Stimulated activated CD8-positive, alpha-beta memory T cell treated with anti-CD3 and anti-CD28 coated beads, Interleukin-15, amount 100 ng/mL, for 24 hours (primary cell): ENCODE results near the gene MCHR1.
"Not testable (repeated sequence)": the region's sequence is repeated elsewhere in the genome, so short reads cannot be mapped to it uniquely, and the experiment has no call there.

Experiments
- DNase-seq: peaks from one replicate; pipeline ENCODE4 v3.0.0-alpha.2; 2020; ENCODE audit warnings: low read depth

Gene MCHR1

DNA sequence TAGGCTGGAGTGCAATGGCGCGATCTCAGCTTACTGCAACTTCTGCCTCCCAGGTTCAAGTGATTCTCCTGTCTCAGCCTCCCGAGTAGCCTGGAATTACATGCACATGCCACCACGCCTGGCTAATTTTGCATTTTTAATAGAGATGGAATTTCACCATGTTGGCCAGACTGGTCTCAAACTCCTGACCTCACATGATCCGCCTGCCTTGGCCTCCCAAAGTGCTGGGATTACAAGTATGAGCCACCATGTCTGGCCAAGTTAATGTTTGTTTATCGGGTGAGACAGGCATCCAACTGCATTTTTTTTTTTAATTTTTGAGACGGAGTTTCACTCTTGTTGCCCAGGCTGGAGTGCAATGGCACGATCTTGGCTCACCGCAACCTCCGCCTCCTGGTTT, 22.6 kb upstream of the MCHR1 start:
- DNase-seq, result not testable (repeated sequence)

DNA sequence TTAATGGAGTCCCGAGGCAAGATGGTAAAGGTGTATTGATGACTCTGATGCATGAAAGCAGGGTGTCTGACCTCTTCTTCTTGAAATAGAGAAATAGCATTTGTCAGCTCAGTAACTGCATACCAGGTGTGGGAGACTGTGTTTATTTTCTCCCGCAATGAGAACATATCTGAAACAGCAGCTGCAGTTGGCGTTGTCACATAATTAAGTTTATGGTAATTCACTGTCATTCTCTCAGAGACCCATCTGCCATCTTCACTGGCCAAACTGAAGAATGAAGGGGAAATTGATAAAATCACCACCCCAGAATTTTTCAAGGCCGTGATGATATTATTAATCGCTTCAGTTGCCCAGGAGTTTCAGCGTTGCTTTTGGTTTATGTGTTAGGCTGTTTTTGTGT, 20.1 kb upstream of the MCHR1 start:
- no peak for DNase-seq

DNA sequence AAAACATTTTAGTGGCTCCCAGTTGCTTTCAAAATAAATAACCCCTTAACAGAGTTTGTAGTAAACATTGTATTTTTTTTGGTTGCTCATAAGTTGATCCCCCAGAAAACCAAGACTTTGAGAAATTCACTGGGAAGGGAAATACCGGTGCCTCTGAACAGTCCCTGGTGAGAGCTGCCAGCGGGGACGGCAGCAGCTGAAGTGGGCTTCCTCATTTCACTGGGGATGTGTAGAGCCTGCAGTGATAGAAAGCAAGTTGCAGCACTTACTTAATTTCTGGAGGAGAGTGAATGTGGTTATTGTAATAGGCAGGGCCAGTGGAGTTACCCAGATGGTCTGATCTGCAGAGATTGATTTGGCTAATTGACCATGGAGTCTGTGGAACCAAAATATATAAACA, 18.6 kb upstream of the MCHR1 start:
- DNase-seq, result no peak

DNA sequence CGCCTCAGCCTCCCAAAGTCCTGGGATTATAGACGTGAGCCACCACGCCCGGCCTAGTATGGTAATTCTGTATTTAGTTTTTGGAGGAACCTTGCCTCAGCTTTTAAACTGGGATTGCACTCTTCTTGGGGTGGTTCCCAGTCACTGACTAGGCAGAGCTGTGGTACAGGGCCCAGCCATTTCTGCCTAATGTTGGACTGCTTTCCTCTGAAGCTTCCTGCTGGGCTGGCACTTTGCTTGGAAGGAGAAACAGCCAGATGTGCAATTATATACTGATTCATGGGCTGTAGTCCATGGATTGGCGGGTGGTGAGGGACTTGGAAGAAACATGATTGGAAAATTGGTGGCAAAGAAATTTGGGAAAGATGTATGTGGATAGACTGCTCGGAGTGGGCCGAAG, 17.6 kb upstream of the MCHR1 start:
- no peak for DNase-seq

DNA sequence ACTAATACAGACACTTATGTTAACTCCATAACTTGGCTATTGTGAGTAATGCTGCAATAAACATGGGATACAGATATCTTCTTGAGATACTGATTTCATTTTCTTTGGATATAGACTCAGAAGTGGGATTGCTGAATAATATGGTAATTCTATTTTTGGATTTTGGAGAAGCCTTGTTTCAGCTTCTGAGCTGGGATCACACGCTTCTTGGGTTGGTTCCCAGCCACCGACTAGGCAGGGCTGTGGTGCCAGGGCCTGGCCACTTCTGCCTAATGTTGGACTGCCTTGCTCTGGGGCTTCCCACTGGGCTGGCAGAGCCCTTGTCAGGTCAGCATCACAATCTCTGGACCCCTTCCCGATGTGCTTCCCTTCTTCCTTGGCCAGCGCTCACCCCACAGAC, 14.0 kb upstream of the MCHR1 start:
- no peak for DNase-seq

DNA sequence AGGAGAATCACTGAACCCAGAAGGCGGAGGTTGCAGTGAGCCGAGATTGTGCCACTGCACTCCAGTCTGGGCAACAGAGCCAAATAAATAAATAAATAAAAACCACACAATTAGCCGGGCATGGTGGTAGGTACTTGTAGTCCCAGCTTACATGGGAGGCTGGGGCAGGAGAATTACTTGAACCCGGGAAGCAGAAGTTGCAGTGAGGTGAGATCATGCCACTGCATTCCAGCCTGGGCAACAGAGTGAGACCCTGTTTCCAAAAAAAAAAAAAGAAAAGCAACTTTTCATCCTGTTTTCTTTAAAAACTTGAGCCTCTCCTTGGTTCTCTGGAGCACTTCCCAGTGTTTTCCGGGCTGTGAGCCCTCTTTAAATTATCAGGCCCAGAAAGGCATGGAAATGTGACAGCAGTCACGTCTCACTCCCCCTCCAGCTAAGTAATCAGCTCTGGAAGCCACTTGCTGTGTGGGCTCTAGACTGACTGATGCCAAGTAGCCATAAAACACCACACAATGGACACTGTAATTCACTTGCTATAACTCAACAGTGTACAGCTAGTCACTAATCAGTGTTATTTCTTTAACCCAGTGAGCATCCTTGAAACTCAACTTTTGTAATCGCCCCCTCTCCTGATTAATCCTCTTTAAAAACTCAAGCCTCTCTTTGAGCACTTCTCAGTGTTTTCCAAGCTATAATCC, 13.0 kb upstream of the MCHR1 start:
- no peak for DNase-seq

DNA sequence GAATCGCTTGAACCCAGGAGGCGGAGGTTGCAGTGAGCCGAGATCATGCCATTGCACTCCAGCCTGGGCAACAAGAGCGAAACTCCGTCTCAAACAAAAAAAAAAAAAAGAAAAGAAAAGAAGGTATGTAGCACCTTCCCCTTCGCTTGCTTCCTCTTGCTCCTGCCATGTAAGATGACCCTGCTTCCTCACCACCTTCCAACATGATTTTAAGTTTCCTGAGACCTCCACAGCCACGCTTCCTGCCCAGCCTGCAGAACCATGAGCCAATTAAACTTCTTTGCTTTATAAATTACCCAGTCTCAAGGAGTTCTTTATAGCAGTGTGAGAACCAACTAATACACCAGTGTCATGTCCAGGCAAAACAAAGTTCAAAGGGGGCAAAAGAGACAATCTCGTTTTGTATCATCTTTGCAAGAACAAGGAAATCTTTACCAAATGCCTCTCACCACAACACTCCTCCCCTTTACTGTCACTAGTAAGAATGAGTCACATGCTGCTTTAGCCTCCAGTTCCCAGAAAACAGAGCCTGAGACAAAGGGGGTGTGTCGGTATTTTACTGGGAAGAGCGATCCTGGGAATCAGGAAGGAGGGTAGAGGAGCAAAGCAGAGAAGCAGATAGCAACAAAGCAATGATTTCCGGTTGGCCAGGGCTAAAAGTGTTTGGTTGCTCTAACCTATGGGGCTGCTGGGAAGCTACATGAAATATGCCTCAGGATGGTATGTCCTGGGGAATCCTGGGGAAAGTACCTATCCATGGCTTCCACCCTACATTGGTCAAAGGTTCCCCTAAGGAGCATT, 10.5 kb upstream of the MCHR1 start:
- no peak for DNase-seq

DNA sequence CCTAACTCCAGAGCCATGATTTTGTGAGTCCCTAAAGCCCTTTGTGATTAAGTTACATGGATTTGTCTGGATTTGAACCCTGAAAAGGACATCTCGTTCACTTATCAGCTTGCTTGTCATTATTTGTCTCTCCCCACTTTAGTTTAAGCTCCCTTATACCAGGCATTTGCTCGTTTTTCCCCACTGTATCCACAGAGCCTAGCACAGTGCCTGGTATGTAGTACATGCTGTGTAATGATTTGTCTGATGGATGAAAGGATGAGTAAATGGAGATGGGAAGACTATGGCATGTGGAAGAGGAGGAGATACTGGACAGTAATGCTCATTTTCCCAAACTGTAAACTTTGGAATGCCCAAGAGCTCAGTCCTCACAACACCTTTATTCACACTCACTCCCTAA, 9.2 kb upstream of the MCHR1 start:
- no peak for DNase-seq

DNA sequence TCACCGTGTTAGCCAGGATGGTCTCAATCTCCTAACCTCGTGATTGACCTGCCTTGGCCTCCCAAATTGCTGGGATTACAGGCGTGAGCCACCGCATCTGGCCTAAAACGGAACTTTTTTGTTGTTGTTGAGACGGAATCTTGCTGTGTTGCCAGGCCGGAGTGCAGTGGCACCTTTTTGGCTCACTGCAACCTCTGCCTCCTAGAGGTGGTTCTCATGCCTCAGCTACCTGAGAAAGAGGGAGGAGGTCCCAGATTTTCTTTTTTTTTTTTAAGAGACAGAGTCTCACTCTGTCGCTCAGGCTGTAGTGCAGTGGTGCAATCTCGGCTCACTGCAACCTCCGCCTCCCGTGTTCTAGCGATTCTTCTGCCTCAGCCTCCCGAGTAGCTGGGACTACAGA, 7.9 kb upstream of the MCHR1 start:
- no peak for DNase-seq

DNA sequence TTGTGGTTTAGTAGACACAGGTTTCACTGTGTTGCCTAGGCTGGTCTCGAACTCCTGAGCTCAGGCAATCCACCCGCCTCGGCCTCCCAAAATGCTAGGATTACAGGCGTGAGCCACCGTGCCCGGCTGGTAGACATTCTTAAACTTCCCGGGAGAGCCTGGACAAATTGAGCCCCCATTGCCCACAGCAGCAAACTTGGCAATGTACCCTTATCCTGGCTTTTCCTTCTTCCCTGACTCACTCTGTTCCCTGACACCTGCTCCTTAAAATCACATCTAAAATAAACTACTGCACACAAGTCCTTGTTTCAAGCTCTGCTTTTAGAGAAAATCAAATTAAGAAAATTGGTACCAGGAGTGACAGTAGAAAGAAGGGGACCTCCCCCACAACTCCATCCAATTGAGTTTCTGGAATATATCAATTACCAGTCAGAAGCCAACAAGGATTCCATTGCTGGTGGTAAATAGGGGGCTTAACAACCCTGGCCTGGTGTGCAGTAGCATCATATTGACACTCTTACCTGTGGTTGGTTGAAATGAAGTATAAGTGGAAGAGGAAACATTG, 7.4 kb upstream of the MCHR1 start:
- no peak for DNase-seq

DNA sequence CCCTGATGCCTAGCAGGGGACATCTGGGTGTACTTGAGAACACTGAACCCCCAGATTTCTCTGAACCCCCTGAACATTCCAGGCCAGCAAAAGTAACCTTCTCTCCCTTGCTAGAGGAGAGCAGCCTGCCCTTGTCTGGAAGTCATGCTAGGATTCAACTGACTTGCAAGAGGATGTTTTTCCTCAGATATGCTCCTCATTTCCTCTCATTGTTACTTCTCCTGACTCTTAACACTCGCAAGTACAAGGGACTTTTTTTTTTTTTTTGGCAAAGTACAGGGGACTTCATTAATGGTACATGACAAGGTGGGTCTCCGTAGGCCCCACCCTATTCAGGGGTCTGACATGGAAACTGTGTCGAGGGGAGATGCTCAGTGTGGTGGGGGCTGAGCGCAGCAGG, 6.3 kb upstream of the MCHR1 start:
- DNase-seq, result no peak

DNA sequence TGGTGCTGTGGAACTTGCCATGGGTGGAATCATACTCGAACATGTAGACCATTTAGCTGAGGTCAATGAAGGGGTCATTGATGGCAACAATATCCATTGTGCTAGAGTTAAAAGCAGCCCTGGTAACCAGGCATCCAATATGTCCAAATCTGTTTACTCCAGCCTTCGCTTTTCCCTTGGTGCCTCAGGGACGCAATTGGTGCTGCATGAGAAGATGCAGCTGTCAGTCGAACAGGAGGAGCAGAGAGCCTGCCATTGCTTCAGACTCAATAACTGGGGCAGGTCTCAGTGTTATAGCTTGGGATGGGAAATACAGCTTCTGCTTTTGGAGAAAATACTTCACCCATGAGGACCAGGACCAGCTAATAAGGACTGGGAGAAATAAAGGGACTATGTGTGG, 5.0 kb upstream of the MCHR1 start:
- DNase-seq, result no peak

DNA sequence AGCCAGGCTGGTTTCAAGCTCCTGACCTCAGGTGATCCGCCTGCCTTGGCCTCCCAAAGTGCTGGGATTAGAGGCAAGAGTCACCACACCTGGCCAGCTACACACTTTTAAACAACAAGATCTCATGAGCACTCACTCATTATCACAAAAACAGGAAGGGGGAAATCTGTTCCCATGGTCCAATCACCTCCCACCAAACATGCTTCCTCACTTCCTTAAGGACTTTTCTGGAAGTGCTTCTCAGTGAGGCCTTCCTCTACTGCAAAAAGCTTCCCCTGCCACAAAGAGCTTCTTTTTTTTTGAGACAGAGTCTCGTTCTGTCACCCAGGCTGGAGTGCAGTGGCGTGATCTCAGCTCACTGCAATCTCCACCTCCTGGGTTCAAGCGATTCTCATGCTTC, 3.1 kb upstream of the MCHR1 start:
- DNase-seq, result not testable (repeated sequence)

DNA sequence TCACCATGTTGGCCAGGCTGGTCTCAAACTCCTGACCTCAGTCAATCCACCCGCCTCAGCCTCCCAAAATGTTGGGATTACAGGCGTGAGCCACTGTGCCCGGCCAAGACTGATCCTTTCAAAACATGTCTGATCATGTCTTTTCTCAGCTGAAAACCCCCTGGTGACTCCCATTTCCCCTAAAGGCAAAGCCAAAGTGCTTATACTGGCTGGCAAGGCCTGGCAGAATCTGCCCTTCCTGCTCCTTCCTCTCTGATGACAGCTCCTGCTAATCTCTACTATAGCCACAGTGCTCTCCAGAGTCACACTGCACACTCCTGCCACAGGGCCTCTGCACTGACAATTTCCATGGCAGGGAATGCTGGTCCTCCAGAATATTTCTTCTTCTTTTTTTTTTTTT, 2.6 kb upstream of the MCHR1 start:
- no peak for DNase-seq

DNA sequence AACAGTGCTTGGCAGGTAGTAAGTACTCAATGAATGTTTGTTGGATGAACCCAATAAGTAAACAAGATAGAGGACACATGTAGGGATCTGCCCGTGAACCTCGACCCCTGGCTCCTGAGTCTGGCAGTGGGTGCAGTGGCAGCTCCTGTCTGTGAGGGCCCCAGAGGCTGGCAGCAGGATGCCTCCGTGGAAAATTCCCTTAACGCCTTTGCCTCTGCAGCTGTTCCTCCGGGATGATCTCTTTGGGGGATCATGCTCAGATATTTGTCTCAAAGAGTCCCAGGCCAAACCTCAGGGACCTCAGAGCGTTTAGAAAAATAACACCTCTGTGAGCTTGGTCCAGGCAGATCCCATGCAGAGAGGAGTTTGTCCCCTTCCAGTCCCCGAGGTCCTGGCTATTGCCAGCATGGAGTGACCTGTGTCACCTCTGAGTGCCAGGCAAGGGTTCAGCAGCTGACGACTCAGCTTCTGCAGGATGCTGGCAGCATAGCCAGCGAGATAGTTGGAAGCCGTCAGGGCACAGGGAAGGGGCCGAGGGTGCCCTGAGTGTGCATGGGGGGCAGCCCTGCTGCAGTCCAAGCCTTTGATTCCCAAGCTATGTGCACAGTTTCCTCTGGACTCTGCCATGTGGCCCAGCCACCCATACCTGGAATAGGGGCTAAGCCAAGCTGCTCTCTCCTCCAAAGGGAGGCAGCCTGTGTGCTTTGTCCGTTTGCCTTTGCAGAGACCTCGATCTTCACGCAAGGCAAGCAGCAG, 613 bp upstream of the MCHR1 start:
- DNase-seq, result no peak

DNA sequence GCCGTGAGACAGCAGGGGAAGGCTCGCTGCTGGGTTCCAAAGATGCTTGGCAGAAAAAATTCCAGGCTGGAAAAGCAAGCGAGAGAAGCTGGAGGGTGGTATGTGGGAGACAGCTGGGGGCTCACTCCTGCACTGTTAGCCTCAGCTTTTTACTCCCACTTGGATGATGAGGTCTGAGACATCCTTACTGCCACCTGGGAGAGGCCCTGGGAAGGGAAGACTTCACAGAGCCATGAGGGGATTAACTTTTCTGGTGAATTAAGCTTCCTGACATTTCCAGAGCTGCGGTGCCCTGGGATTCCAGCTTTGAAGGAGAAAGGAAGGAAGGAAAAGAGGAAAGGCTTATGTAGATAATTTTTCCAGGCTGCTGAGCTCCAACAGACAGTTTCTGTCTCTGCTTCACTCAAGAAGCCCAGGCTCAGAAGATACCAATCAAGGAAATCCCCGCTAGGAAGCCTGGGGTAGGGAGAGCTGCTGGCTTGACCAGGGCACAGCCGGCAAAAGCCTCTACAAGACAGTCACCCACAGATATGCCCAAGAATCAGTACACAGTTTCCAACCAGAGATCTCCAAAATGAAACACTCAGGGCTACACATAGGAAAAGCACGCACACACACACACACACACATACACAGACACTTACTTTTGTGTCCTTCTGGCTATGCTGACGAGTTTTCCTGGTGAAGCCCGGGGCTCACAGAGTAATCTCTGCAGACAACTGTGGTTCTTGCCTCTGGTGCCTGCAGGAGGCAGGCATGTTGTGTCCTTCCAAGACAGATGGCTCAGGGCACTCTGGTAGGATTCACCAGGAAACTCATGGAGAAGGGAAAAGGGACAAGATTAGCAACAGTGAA, 907 bp downstream of the MCHR1 start:
- no peak for DNase-seq

DNA sequence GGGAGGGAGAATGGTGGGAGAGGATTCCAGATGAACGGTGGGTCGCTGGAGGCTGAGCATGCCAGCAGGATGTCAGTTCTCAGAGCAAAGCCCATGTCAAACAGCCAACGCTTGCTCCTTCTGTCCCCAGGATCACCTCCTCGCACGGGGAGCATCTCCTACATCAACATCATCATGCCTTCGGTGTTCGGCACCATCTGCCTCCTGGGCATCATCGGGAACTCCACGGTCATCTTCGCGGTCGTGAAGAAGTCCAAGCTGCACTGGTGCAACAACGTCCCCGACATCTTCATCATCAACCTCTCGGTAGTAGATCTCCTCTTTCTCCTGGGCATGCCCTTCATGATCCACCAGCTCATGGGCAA, 1.5 kb downstream of the MCHR1 start:
- no peak for DNase-seq

DNA sequence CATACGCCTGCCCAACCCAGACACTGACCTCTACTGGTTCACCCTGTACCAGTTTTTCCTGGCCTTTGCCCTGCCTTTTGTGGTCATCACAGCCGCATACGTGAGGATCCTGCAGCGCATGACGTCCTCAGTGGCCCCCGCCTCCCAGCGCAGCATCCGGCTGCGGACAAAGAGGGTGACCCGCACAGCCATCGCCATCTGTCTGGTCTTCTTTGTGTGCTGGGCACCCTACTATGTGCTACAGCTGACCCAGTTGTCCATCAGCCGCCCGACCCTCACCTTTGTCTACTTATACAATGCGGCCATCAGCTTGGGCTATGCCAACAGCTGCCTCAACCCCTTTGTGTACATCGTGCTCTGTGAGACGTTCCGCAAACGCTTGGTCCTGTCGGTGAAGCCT, 2.2 kb downstream of the MCHR1 start:
- no peak for DNase-seq

DNA sequence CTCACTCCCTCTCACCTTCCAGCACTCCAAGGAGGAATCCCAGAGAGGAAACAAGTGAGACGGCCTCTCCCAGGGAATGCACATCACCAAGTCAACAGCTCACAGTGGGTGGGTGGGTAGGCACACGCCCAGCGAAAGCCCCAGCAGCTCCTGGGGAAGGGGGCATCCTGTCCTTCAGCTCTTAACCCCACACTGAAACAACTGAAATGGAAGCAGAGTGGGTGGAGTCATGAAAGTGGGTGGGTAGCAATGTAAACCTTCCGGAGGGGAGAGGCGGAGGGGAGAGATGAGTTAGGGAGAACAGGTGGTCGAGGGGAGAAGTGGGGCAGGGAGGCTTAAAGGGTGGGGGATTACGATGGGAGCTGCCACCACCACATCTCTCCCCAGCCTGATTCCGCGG, 5.4 kb downstream of the MCHR1 start:
- no peak for DNase-seq

DNA sequence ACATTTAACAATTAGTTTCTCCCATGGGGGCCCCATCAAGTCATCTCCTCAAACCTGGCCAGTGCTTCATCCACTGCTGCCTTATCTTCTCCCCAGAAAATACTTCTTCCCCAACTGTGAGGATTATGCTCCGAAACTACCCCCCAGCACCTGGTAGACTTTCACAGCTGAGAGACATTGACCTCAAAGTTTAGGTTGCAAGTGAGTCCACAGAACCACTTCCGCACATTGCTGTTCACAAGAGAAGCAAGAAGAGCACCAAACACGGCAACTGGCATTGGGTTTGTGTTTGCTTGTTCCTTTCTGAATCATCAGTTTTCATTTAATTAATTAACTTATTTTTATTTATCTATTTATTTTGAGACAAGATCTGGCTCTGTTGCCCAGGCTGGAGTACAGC, 6.1 kb downstream of the MCHR1 start:
- no peak for DNase-seq

DNA sequence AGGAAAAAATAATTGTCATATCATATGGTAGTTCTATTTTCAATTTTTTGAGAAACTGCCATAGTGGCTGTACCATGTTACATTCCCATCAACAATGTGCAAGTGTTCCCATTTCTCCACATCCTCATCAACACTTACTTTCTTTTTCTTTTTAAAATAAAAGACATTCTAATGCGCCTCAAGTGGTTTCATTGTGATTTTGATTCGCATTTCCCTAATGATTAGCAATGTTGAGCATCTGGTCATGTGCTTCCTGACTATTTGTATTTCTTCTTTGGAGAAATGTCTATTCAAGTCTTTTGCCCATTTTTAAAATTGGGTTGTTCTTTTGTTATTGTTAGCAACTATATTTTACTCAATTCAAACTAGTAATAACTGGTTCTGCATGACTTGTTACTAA, 8.4 kb downstream of the MCHR1 start:
- no peak for DNase-seq

DNA sequence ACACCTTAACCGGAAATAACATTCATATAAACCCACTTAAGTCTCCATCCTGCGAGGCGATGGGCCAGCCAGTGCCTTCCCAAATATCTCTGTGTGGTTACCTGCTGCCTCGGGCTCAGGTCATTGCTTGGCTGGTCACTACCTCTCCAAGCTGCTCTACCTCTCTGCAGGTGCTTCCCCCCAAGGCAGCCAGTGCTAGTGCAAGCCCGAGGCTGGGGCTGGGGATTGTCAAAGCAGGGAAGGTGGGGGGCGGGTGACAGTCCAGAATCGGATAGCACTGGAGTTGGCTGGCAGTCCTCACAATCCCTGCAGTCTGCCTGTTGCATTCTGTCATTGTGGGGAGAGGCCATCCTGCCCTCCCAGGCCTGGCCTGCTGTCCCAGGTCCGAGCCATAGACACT, 11.1 kb downstream of the MCHR1 start:
- no peak for DNase-seq
